Activated B cell treated with CpG ODN at 0.5 μM for 24 hours (primary cell): ENCODE results near the gene MGAT5. TPM values are rescaled to one million over a fixed set of nuclear protein-coding genes. Genes with fewer than 3 reads are reported as not detected.
A peak's percentile ranks its signal among the peaks of the same experiment; 100 is the strongest.
"Not testable (repeated sequence)": the region's sequence is repeated elsewhere in the genome, so short reads cannot be mapped to it uniquely, and the experiment has no call there.

Experiments
- ATAC-seq: fragments of 200-7000 bp; cut with Tn5 transposase; one replicate; pipeline ENCODE4 v1.10.0; 2021; ENCODE audit warnings: low read depth, mild to moderate bottlenecking, moderate library complexity
- CTCF ChIA-PET: fragments of 350-600 bp; sonication (Branson Sonifier 250); formaldehyde crosslinking; loops from one replicate; lab custom pipeline; 2021; ENCODE audit warnings: antibody characterized with exemption; lab: Charles Lee
- POLR2A ChIA-PET: fragments of 350-600 bp; sonication (Branson Sonifier 250); formaldehyde crosslinking; loops from one replicate; lab custom pipeline; 2021; ENCODE audit warnings: antibody characterized with exemption; lab: Charles Lee
- DNase-seq: peaks from one replicate; pipeline ENCODE4 v3.0.0; 2022
- H3K27ac Mint-ChIP-seq: one replicate; pipeline ENCODE4 v1.8.0; 2020; ENCODE audit warnings: mixed read lengths
- H3K27me3 Mint-ChIP-seq: one replicate; pipeline ENCODE4 v1.8.0; 2021; ENCODE audit warnings: mixed read lengths
- H3K36me3 Mint-ChIP-seq: one replicate; pipeline ENCODE4 v1.8.0; 2021; ENCODE audit warnings: low read depth, mixed read lengths
- H3K4me1 Mint-ChIP-seq: one replicate; pipeline ENCODE4 v1.8.0; 2021; ENCODE audit warnings: mixed read lengths
- H3K4me3 Mint-ChIP-seq: one replicate; pipeline ENCODE4 v1.8.0; 2020; ENCODE audit warnings: mild to moderate bottlenecking, mixed read lengths
- H3K9me3 Mint-ChIP-seq: one replicate; pipeline ENCODE4 v1.8.0; 2020; ENCODE audit warnings: mixed read lengths
- CTCF ChIP-seq: fragments of 200-600 bp; IDR thresholded peaks from one replicate; pipeline ENCODE4 v1.8.0; 2022; ENCODE audit warnings: antibody characterized with exemption, mild to moderate bottlenecking
- intact Hi-C: fragments of 100-400 bp; cut with micrococcal nuclease; formaldehyde crosslinking; loops from one replicate; pipeline ENCODE4 v1.15.1; 2024
- total RNA-seq: library from RNA; stranded (reverse); gene quantifications from 2 replicates; pipeline ENCODE4 v1.2.3, GENCODE V29; 2022

Gene MGAT5
- total RNA-seq, 1 donor from 2014 or later, result 66.7 TPM

GRCh38 chr2:134293719-134294537 is 40.1 kb downstream of the MGAT5 start:
- intact Hi-C loops, result loop anchor here (1.0 kb wide), 2 partner anchors 8 to 19 kb away; no protein-coding TSS in a partner anchor
- DNase-seq (no peak), ATAC-seq (peak; percentile 9)
- Mint-ChIP-seq H3K36me3 (peaks cover 16% of the 10 kb centered on the region), H3K27me3 (no peaks in the 10 kb centered on the region), H3K27ac (no peak overlapping the region), H3K4me1 (peaks cover 6% of the 10 kb centered on the region), H3K4me3 (peak overlapping the region; percentile 55), H3K9me3 (no peaks in the 10 kb centered on the region)
- CTCF ChIA-PET, result interaction anchor here (1.5 to 1.6 kb wide), 2 partner anchors 11 to 118 kb away, joined by 3 to 6 read pairs; no protein-coding TSS in a partner anchor
- POLR2A ChIA-PET, result interaction anchor here (0.6 to 2.1 kb wide), 8 partner anchors 10 to 174 kb away, joined by 3 to 11 read pairs (median 3); partner anchors contain the start of gene MGAT5
- no peak for TF ChIP-seq CTCF

- not testable (repeated sequence) for DNase-seq, H3K27ac Mint-ChIP-seq, H3K9me3 Mint-ChIP-seq, H3K27me3 Mint-ChIP-seq
- intact Hi-C loops, result loop anchor here (1.0 kb wide), 2 partner anchors 8 to 19 kb away; no protein-coding TSS in a partner anchor
- CTCF ChIA-PET, result interaction anchor here (1.6 kb wide), 1 partner anchor 11 kb away, joined by 3 read pairs; no protein-coding TSS in a partner anchor
- POLR2A ChIA-PET, result interaction anchor here (0.6 to 2.1 kb wide), 6 partner anchors 11 to 47 kb away, joined by 3 to 11 read pairs (median 4); partner anchors contain the start of gene MGAT5
- H3K4me3 Mint-ChIP-seq, result peak overlapping the region; percentile 55
- H3K36me3 Mint-ChIP-seq, result peaks cover 20% of the 10 kb centered on the region
- peak; percentile 19 for ATAC-seq
- peaks cover 11% of the 10 kb centered on the region for H3K4me1 Mint-ChIP-seq
Observed at GRCh38 chr2:134294598-134294997, 40.7 kb downstream of the MGAT5 start.

DNA sequence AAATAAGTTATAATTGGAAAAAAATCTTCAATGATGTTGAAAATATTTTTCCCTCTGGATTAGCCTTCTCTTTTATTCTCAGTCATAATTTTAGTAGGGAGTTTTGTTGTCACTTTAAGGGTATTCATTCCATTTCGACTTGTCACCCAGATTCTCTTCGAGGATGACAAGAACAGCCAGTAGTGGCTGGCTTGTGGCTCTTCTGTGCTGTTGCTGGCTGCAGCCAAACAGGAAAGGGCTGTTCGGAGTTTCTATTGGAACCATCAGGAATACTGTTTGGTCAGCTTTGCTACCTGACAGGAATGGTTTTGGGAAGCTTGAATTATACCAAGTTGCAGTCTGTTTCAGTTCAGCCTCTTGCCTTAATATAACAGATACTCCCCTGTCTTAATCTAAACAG is 41.6 kb downstream of the MGAT5 start:
- Mint-ChIP-seq H3K4me3 (no peak overlapping the region), H3K9me3 (no peaks in the 10 kb centered on the region), H3K36me3 (peaks cover 28% of the 10 kb centered on the region), H3K4me1 (peaks cover 20% of the 10 kb centered on the region), H3K27ac (no peak overlapping the region), H3K27me3 (no peaks in the 10 kb centered on the region)
- DNase-seq (no peak), ATAC-seq (no peak)
- no peak for TF ChIP-seq CTCF
- ChIA-PET POLR2A (interaction anchor here (0.6 to 2.2 kb wide), 4 partner anchors 10 to 42 kb away, joined by 3 to 11 read pairs (median 6); partner anchors contain the start of gene MGAT5), CTCF (interaction anchor here (1.6 kb wide), 1 partner anchor 12 kb away, joined by 3 read pairs; no protein-coding TSS in a partner anchor)
- intact Hi-C loops, result no loop called here

- CTCF ChIA-PET, result no interaction called here
- peaks cover 29% of the 10 kb centered on the region for H3K4me1 Mint-ChIP-seq
- DNase-seq (no peak), ATAC-seq (no peak)
- no peak for TF ChIP-seq CTCF
- no peaks in the 10 kb centered on the region for H3K27me3 Mint-ChIP-seq
- H3K4me3 Mint-ChIP-seq, result peak overlapping the region; percentile 53
- POLR2A ChIA-PET, result interaction anchor here (2.2 kb wide), 1 partner anchor 9 kb away, joined by 5 read pairs; no protein-coding TSS in a partner anchor
- no peaks in the 10 kb centered on the region for H3K9me3 Mint-ChIP-seq
- no peak overlapping the region for H3K27ac Mint-ChIP-seq
- intact Hi-C loops, result no loop called here
- peaks cover 30% of the 10 kb centered on the region for H3K36me3 Mint-ChIP-seq
Observed at GRCh38 chr2:134296301-134296700, 42.4 kb downstream of the MGAT5 start.

GRCh38 chr2:134299334-134299733 is 45.5 kb downstream of the MGAT5 start:
- peaks cover 34% of the 10 kb centered on the region for H3K36me3 Mint-ChIP-seq
- no peak overlapping the region for H3K4me3 Mint-ChIP-seq
- ATAC-seq (no peak), DNase-seq (no peak)
- H3K27me3 Mint-ChIP-seq, result no peaks in the 10 kb centered on the region
- H3K27ac Mint-ChIP-seq, result peak overlapping the region; percentile 82
- H3K4me1 Mint-ChIP-seq, result peaks cover 59% of the 10 kb centered on the region
- H3K9me3 Mint-ChIP-seq, result no peaks in the 10 kb centered on the region
- CTCF ChIA-PET, result interaction anchor here (0.8 kb wide), 1 partner anchor 54 kb away, joined by 3 read pairs; no protein-coding TSS in a partner anchor
- intact Hi-C loops, result no loop called here
- no peak for TF ChIP-seq CTCF
- POLR2A ChIA-PET, result interaction anchor here (0.6 kb wide), 1 partner anchor 12 kb away, joined by 4 read pairs; no protein-coding TSS in a partner anchor
